ENCODE measurements around the gene IL1R2.

DNA sequence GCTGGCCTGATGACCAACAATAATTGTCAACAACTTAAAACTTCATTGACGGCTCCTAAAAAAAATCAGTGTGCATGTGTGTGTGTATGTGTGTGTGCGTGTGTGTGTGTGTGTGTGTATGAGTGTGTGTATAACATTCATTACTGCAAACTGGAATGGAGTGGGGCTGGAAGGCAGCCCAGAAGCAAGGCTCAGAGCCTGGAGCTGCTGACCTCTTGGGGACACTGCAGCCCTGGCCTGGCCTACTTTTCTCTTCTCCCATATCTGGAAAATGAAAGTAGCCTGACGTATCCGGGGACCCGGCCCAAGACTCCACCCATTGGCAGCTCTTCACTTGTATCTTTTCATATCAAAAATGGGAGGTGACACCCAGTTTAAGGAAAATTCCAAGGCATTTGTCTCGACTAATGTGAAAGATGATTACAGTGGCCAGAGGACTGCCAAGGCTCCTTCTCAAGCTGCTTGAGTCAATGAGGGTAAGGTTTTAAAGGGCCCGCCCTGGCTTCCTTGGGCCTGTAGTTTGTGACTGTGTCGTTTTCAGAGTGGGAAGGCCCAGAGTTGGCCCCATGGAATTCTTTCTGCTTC is 78.4 kb downstream of the IL1R2 start:
- TF ChIP-seq EZH2 (IDR thresholded peaks at IDR 0.05; ENCODE audit: borderline replicate concordance, low read depth, low read length, poor library complexity, severe bottlenecking) = no peak
- TF ChIP-seq, protein P1, sequence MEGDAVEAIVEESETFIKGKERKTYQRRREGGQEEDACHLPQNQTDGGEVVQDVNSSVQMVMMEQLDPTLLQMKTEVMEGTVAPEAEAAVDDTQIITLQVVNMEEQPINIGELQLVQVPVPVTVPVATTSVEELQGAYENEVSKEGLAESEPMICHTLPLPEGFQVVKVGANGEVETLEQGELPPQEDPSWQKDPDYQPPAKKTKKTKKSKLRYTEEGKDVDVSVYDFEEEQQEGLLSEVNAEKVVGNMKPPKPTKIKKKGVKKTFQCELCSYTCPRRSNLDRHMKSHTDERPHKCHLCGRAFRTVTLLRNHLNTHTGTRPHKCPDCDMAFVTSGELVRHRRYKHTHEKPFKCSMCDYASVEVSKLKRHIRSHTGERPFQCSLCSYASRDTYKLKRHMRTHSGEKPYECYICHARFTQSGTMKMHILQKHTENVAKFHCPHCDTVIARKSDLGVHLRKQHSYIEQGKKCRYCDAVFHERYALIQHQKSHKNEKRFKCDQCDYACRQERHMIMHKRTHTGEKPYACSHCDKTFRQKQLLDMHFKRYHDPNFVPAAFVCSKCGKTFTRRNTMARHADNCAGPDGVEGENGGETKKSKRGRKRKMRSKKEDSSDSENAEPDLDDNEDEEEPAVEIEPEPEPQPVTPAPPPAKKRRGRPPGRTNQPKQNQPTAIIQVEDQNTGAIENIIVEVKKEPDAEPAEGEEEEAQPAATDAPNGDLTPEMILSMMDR (conservative IDR thresholded peaks at IDR 0.05; ENCODE audit: low read depth, low read length) = no peak

Measured in A673 (cell line).